Spleen (tissue), 7 donors: ENCODE measurements around the gene ENDOD1.

Experiments
- POLR2A ChIP-seq, 3 donors: fragments of 450-650 bp; IDR thresholded peaks; one replicate each; pipeline ENCODE4 v1.5.1; 2017; ENCODE audit warnings: antibody characterized with exemption in 3 of 3, mild to moderate bottlenecking in 1 of 3
- POLR2AphosphoS5 ChIP-seq, 3 donors: sonication (generic); formaldehyde crosslinking; IDR thresholded peaks; one replicate each; pipeline ENCODE4 v1.5.1; 2017; ENCODE audit warnings: antibody characterized with exemption in 3 of 3
- TF ChIP-seq, protein P1 (sequence below), 11 experiments: fragments of 200-600 bp in 7 of 11; fragments of 450-650 bp in 4 of 11; sonication (generic) in 4 of 11; IDR thresholded peaks in 8 of 11; conservative IDR thresholded peaks in 3 of 11; 1 replicate in 7 of 11; 2 replicates in 4 of 11; pipeline versions ENCODE4 v1.4.0 to v1.8.0; 2016 to 2021; ENCODE audit warnings: antibody characterized with exemption in 11 of 11, inconsistent platforms in 4 of 11, mild to moderate bottlenecking in 1 of 11
- donor health status: DM: no; HTN: no; CAD: no; lungs with moderate emphysema.
- donor health status: DM: no; HTN: no; CAD: no.
- donor health status: DM: no; HTN: no; CAD: no.

GRCh38 chr11:95058621-95059020, 31.0 kb upstream of the ENDOD1 start:
- TF ChIP-seq, protein P1, sequence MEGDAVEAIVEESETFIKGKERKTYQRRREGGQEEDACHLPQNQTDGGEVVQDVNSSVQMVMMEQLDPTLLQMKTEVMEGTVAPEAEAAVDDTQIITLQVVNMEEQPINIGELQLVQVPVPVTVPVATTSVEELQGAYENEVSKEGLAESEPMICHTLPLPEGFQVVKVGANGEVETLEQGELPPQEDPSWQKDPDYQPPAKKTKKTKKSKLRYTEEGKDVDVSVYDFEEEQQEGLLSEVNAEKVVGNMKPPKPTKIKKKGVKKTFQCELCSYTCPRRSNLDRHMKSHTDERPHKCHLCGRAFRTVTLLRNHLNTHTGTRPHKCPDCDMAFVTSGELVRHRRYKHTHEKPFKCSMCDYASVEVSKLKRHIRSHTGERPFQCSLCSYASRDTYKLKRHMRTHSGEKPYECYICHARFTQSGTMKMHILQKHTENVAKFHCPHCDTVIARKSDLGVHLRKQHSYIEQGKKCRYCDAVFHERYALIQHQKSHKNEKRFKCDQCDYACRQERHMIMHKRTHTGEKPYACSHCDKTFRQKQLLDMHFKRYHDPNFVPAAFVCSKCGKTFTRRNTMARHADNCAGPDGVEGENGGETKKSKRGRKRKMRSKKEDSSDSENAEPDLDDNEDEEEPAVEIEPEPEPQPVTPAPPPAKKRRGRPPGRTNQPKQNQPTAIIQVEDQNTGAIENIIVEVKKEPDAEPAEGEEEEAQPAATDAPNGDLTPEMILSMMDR (IDR thresholded peaks at IDR 0.05 in 8 of 11, conservative IDR thresholded peaks at IDR 0.05 in 3 of 11), result no peak
- no peak for TF ChIP-seq POLR2A (IDR thresholded peaks at IDR 0.05)
- no peak for TF ChIP-seq POLR2AphosphoS5 (IDR thresholded peaks at IDR 0.05)
